Osteoblast (primary cell): Measurements from ENCODE around the gene PGAM5. TPM values are rescaled to one million over a fixed set of nuclear protein-coding genes. Genes with fewer than 3 reads are reported as not detected.

Experiments used
- DNase-seq: peaks from one replicate; pipeline ENCODE4 v3.0.0; 2011; ENCODE audit warnings: low spot score, mixed read lengths; ENCODE audit not compliant: insufficient read length; ENCODE audit errors: missing footprints
- H2AFZ ChIP-seq: 2 replicates; pipeline ENCODE4 v1.6.0; 2011; ENCODE audit warnings: mild to moderate bottlenecking, low read length
- H3K27ac ChIP-seq: 2 replicates; pipeline ENCODE4 v1.5.1; 2011; ENCODE audit warnings: mild to moderate bottlenecking, low read depth, low read length, moderate library complexity
- H3K27me3 ChIP-seq: 2 replicates; pipeline ENCODE4 v1.6.0; 2012; ENCODE audit warnings: mild to moderate bottlenecking, control low read depth, inconsistent platforms, low read length, moderate library complexity; ENCODE audit not compliant: insufficient read depth
- H3K36me3 ChIP-seq: 2 replicates; pipeline ENCODE4 v1.5.1; 2011; ENCODE audit warnings: mild to moderate bottlenecking, low read length, control low read depth, moderate library complexity; ENCODE audit not compliant: insufficient read depth
- H3K4me1 ChIP-seq: 2 replicates; pipeline ENCODE4 v1.5.1; 2011; ENCODE audit warnings: mild to moderate bottlenecking, low read length, control low read depth, moderate library complexity; ENCODE audit not compliant: insufficient read depth
- H3K4me2 ChIP-seq: 2 replicates; pipeline ENCODE4 v1.6.0; 2011; ENCODE audit warnings: mild to moderate bottlenecking, low read length; ENCODE audit not compliant: insufficient read depth
- H3K4me3 ChIP-seq: fragments of 200-600 bp; sonication (generic); 3 replicates; pipeline ENCODE4 v1.5.1; 2012; ENCODE audit warnings: mild to moderate bottlenecking, low read length, inconsistent platforms; ENCODE audit not compliant: insufficient read depth
- H3K79me2 ChIP-seq: 2 replicates; pipeline ENCODE4 v1.6.0; 2012; ENCODE audit warnings: mild to moderate bottlenecking, low read length, control low read depth, inconsistent platforms; ENCODE audit not compliant: insufficient read depth
- H3K9me3 ChIP-seq: 2 replicates; pipeline ENCODE4 v1.5.1; 2011; ENCODE audit warnings: low read depth, low read length, control low read depth
- H4K20me1 ChIP-seq: 2 replicates; pipeline ENCODE4 v1.6.0; 2012; ENCODE audit warnings: mild to moderate bottlenecking, low read length, control low read depth; ENCODE audit not compliant: insufficient read depth
- total RNA-seq: library from RNA; depleted of rRNA; stranded (reverse); fragments of >200 nt; gene quantifications from 2 replicates; pipeline ENCODE4 v1.2.3, GENCODE V29; 2012
- TF ChIP-seq, protein P1 (sequence below): IDR thresholded peaks from 2 replicates; pipeline ENCODE4 v1.5.1; 2011; ENCODE audit warnings: mild to moderate bottlenecking, low read depth, low read length, moderate library complexity; ENCODE audit errors: extremely low read depth

The PGAM5 gene
- total RNA-seq, 1 donor = 24.6 TPM

DNA sequence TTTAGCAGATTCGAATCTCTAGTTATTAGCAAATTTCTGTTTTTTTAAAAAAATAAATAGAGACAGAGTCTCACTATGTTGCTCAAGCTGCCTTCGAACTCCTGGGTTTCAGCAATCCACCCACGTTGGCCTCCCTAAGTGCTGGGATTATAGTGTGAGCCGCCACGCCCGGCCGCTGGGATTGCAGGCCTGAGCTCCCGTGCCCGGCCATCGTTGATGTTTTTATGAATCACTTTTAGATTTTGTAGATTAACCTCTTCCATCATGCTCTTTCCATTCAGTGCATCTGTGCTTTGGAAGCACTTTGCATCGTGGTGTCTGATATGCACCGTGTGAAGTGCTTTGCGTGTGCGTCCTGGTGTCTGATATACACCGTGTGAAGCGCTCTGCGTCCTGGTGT lies 20.9 kb downstream of the PGAM5 start:
- Histone ChIP-seq H3K79me2 (peaks cover 28% of the 10 kb centered on the region), H4K20me1 (peaks cover 15% of the 10 kb centered on the region)

DNA sequence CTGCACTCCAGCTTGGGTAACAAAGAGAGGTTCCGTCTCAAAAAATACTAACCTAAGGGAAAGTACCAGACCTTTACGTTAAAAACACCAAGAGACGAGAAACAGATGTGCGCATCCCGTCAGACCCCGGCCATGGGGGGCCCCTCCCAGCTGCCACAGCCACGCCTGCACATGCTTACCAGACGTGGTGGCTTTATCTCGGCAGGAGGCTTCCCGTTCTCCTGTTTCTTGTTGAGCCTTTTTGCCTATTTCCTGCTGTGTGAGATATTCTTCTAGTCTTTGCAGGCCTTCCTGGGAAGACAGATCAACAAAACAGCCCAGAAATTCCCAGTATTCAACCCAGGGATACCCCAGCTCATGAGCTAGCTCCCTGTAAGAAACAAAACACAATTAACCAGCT lies 23.6 kb downstream of the PGAM5 start:
- H3K27me3 ChIP-seq = no peaks in the 10 kb centered on the region
- H3K4me1 ChIP-seq = no peaks in the 10 kb centered on the region
- H4K20me1 ChIP-seq = peaks cover 15% of the 10 kb centered on the region
- H3K4me3 ChIP-seq = no peak overlapping the region
- no peak overlapping the region for H3K27ac ChIP-seq
- no peak for DNase-seq
- no peaks in the 10 kb centered on the region for H3K9me3 ChIP-seq
- TF ChIP-seq, protein P1, sequence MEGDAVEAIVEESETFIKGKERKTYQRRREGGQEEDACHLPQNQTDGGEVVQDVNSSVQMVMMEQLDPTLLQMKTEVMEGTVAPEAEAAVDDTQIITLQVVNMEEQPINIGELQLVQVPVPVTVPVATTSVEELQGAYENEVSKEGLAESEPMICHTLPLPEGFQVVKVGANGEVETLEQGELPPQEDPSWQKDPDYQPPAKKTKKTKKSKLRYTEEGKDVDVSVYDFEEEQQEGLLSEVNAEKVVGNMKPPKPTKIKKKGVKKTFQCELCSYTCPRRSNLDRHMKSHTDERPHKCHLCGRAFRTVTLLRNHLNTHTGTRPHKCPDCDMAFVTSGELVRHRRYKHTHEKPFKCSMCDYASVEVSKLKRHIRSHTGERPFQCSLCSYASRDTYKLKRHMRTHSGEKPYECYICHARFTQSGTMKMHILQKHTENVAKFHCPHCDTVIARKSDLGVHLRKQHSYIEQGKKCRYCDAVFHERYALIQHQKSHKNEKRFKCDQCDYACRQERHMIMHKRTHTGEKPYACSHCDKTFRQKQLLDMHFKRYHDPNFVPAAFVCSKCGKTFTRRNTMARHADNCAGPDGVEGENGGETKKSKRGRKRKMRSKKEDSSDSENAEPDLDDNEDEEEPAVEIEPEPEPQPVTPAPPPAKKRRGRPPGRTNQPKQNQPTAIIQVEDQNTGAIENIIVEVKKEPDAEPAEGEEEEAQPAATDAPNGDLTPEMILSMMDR = no peak
- H2AFZ ChIP-seq = no peak overlapping the region
- H3K4me2 ChIP-seq = no peak overlapping the region
- H3K36me3 ChIP-seq = peaks cover 88% of the 10 kb centered on the region
- H3K79me2 ChIP-seq = peaks cover 18% of the 10 kb centered on the region

More for the DNA sequence above, 20.9 kb downstream of the PGAM5 start:
- DNase-seq = no peak
- Histone ChIP-seq H3K4me2 (no peak overlapping the region), H3K27ac (no peak overlapping the region), H3K4me1 (no peaks in the 10 kb centered on the region), H3K9me3 (no peaks in the 10 kb centered on the region), H2AFZ (no peak overlapping the region), H3K27me3 (no peaks in the 10 kb centered on the region), H3K4me3 (no peak overlapping the region), H3K36me3 (peaks cover 89% of the 10 kb centered on the region)
- TF ChIP-seq, protein P1 = no peak

DNA sequence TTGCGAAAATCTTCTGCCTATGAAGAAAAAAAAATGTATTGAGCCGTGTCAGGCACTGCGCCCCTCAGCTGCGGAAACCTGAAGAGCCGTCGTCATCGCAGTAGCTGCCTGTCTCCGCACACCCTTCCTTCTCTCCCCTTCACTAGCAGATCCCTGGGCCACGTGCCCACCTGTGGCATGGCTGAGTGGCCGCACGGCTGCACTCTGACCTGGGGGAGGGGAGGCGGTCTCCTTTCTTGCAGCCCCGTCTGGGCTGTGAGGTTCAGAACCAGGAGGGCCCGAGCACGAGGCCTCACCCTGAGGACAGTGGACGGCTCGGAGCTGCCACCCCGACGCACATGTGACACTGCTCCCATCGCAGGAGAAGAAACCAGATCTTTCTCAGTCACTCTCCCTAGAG lies 24.9 kb downstream of the PGAM5 start:
- TF ChIP-seq, protein P1 = no peak
- no peak overlapping the region for H3K27ac ChIP-seq
- H3K4me2 ChIP-seq = no peak overlapping the region
- H3K4me1 ChIP-seq = no peaks in the 10 kb centered on the region
- no peak overlapping the region for H3K4me3 ChIP-seq
- peaks cover 27% of the 10 kb centered on the region for H3K79me2 ChIP-seq
- peaks cover 18% of the 10 kb centered on the region for H4K20me1 ChIP-seq
- peaks cover 92% of the 10 kb centered on the region for H3K36me3 ChIP-seq
- no peaks in the 10 kb centered on the region for H3K27me3 ChIP-seq
- no peaks in the 10 kb centered on the region for H3K9me3 ChIP-seq
- H2AFZ ChIP-seq = no peak overlapping the region
- no peak for DNase-seq

- peaks cover 18% of the 10 kb centered on the region for H4K20me1 ChIP-seq
- peaks cover 92% of the 10 kb centered on the region for H3K36me3 ChIP-seq
These were observed 25.7 kb downstream of the PGAM5 start for GRCh38 chr12:132736378-132736777.

More at GRCh38 chr12:132736378-132736777, 25.7 kb downstream of the PGAM5 start:
- H3K9me3 ChIP-seq = no peaks in the 10 kb centered on the region
- H3K27ac ChIP-seq = no peak overlapping the region
- H2AFZ ChIP-seq = no peak overlapping the region
- H3K4me2 ChIP-seq = no peak overlapping the region
- no peak overlapping the region for H3K4me3 ChIP-seq
- H3K4me1 ChIP-seq = no peaks in the 10 kb centered on the region
- H3K79me2 ChIP-seq = peaks cover 34% of the 10 kb centered on the region
- TF ChIP-seq, protein P1 = no peak
- DNase-seq = peak; percentile 62
- H3K27me3 ChIP-seq = no peaks in the 10 kb centered on the region
